ENCODE measurements around the gene ABCB10.
"Not testable (repeated sequence)": the region's sequence is repeated elsewhere in the genome, so short reads cannot be mapped to it uniquely, and the experiment has no call there.

ABCB10 gene

GRCh38 chr1:229475859-229476258, 82.6 kb downstream of the ABCB10 start:
- not testable (repeated sequence) for H3K36me3 ChIP-seq (ENCODE audit: insufficient read depth, low read length); H3K27me3 ChIP-seq (ENCODE audit: insufficient read depth, low read length); H3K4me1 ChIP-seq (ENCODE audit: control insufficient read depth, insufficient read depth, low read length, unreplicated experiment); H3K27ac ChIP-seq (ENCODE audit: low read depth, low read length); H3K4me3 ChIP-seq (ENCODE audit: low read depth, low read length); H3K79me2 ChIP-seq (ENCODE audit: control insufficient read depth, insufficient read depth, low read length, unreplicated experiment); H2AFZ ChIP-seq (ENCODE audit: low read length, unreplicated experiment)

GRCh38 chr1:229474509-229474908, 84.0 kb downstream of the ABCB10 start:
- H3K27ac ChIP-seq (ENCODE audit: low read depth, low read length) = no peak overlapping the region
- no peak overlapping the region for H3K4me3 ChIP-seq (ENCODE audit: low read depth, low read length)
- peaks cover 13% of the 10 kb centered on the region for H3K36me3 ChIP-seq (ENCODE audit: insufficient read depth, low read length)
- no peaks in the 10 kb centered on the region for H3K79me2 ChIP-seq (ENCODE audit: control insufficient read depth, insufficient read depth, low read length, unreplicated experiment)
- no peak overlapping the region for H2AFZ ChIP-seq (ENCODE audit: low read length, unreplicated experiment)
- peaks cover 5% of the 10 kb centered on the region for H3K4me1 ChIP-seq (ENCODE audit: control insufficient read depth, insufficient read depth, low read length, unreplicated experiment)
- H3K27me3 ChIP-seq (ENCODE audit: insufficient read depth, low read length) = no peaks in the 10 kb centered on the region

- H3K36me3 ChIP-seq (ENCODE audit: insufficient read depth, low read length) = peaks cover 13% of the 10 kb centered on the region
- no peak overlapping the region for H3K27ac ChIP-seq (ENCODE audit: low read depth, low read length)
Measured at GRCh38 chr1:229471175-229471574, 87.3 kb downstream of the ABCB10 start.

GRCh38 chr1:229470406-229471043, 88.0 kb downstream of the ABCB10 start:
- H2AFZ ChIP-seq (ENCODE audit: low read length, unreplicated experiment) = no peak overlapping the region
- no peaks in the 10 kb centered on the region for H3K4me1 ChIP-seq (ENCODE audit: control insufficient read depth, insufficient read depth, low read length, unreplicated experiment)
- no peaks in the 10 kb centered on the region for H3K27me3 ChIP-seq (ENCODE audit: insufficient read depth, low read length)
- H3K27ac ChIP-seq (ENCODE audit: low read depth, low read length) = no peak overlapping the region
- H3K79me2 ChIP-seq (ENCODE audit: control insufficient read depth, insufficient read depth, low read length, unreplicated experiment) = no peaks in the 10 kb centered on the region
- peaks cover 12% of the 10 kb centered on the region for H3K36me3 ChIP-seq (ENCODE audit: insufficient read depth, low read length)
- no peak overlapping the region for H3K4me3 ChIP-seq (ENCODE audit: low read depth, low read length)

More at GRCh38 chr1:229471175-229471574, 87.3 kb downstream of the ABCB10 start:
- Histone ChIP-seq H2AFZ (ENCODE audit: low read length, unreplicated experiment) (no peak overlapping the region), H3K27me3 (ENCODE audit: insufficient read depth, low read length) (no peaks in the 10 kb centered on the region), H3K79me2 (ENCODE audit: control insufficient read depth, insufficient read depth, low read length, unreplicated experiment) (no peaks in the 10 kb centered on the region), H3K4me1 (ENCODE audit: control insufficient read depth, insufficient read depth, low read length, unreplicated experiment) (peaks cover 3% of the 10 kb centered on the region), H3K4me3 (ENCODE audit: low read depth, low read length) (no peak overlapping the region)

- Histone ChIP-seq H3K27me3 (ENCODE audit: insufficient read depth, low read length) (no peaks in the 10 kb centered on the region), H3K27ac (ENCODE audit: low read depth, low read length) (no peak overlapping the region), H2AFZ (ENCODE audit: low read length, unreplicated experiment) (no peak overlapping the region), H3K79me2 (ENCODE audit: control insufficient read depth, insufficient read depth, low read length, unreplicated experiment) (no peaks in the 10 kb centered on the region), H3K4me3 (ENCODE audit: low read depth, low read length) (no peak overlapping the region), H3K36me3 (ENCODE audit: insufficient read depth, low read length) (peaks cover 21% of the 10 kb centered on the region), H3K4me1 (ENCODE audit: control insufficient read depth, insufficient read depth, low read length, unreplicated experiment) (no peaks in the 10 kb centered on the region)
Measured at GRCh38 chr1:229466887-229467286, 91.6 kb downstream of the ABCB10 start.

All from ACC112 (cell line).